Small intestine (tissue), 16 donors: Measurements from ENCODE around the gene UGT1A5. TPM values are rescaled to one million over a fixed set of nuclear protein-coding genes. Genes with fewer than 3 reads are reported as not detected.

ENCODE experiments used
- DNase-seq, 2 donors: peaks; one replicate each; pipeline versions ENCODE4 v3.0.0 to v3.0.0-alpha.2; 2013
- FAIRE-seq: peaks from 2 replicates; lab custom pipeline; 2012; peaks lifted over from hg19 to GRCh38; lab: Jason Lieb, UNC
- H3K27ac ChIP-seq, 3 donors: one replicate each; pipeline ENCODE4 v1.5.1; 2013; ENCODE audit warnings: low read length in 2 of 3, mild to moderate bottlenecking in 2 of 3, control low read depth in 1 of 3, inconsistent platforms in 1 of 3, low read depth in 1 of 3, moderate library complexity in 1 of 3
- H3K27me3 ChIP-seq, 3 donors: one replicate each; pipeline ENCODE4 v1.6.1; 2013; ENCODE audit warnings: low read length in 3 of 3, inconsistent platforms in 1 of 3; ENCODE audit not compliant: control insufficient read depth in 3 of 3, insufficient read depth in 3 of 3
- H3K36me3 ChIP-seq, 3 donors: one replicate each; pipeline ENCODE4 v1.6.1; 2013; ENCODE audit warnings: low read length in 3 of 3, inconsistent platforms in 1 of 3, low read depth in 1 of 3, mild to moderate bottlenecking in 1 of 3, moderate library complexity in 1 of 3; ENCODE audit not compliant: control insufficient read depth in 3 of 3, insufficient read depth in 2 of 3
- H3K4me1 ChIP-seq, 3 donors: one replicate each; pipeline ENCODE4 v1.6.1; 2013; ENCODE audit warnings: low read length in 2 of 3, inconsistent platforms in 1 of 3, low read depth in 1 of 3, mild to moderate bottlenecking in 1 of 3, moderate library complexity in 1 of 3; ENCODE audit not compliant: control insufficient read depth in 3 of 3, insufficient read depth in 2 of 3
- H3K4me3 ChIP-seq, 3 donors: one replicate each; pipeline ENCODE4 v1.5.1; 2013; ENCODE audit warnings: low read length in 3 of 3, control low read depth in 1 of 3, inconsistent platforms in 1 of 3, low read depth in 1 of 3, mild to moderate bottlenecking in 1 of 3, moderate library complexity in 1 of 3
- H3K9me3 ChIP-seq, 2 donors: one replicate each; pipeline ENCODE4 v1.6.1; 2013; ENCODE audit warnings: low read depth in 1 of 2, low read length in 1 of 2; ENCODE audit not compliant: control insufficient read depth in 2 of 2, insufficient read depth in 1 of 2
- WGBS, 3 donors: extraction: QIAGEN DNeasy Blood & Tissue Kit; methylation state at CpG; one replicate each; pipeline ENCODE4 v1.1.7; 2013; 5-methylcytosine and 5-hydroxymethylcytosine counted together
- long read RNA-seq, 10 donors: transcript quantifications; one replicate each; lab custom pipeline, GENCODE V29; 2026
- polyA plus RNA-seq, 4 donors: library from polyadenylated mRNA; stranded (reverse) in 3 of 4; unstranded in 1 of 4; fragments of 200-250 nt in 3 of 4; fragments of 120-200 nt in 1 of 4; gene quantifications; one replicate each; pipeline versions ENCODE4 v1.2.1 to v1.2.3, GENCODE V29; 2013
- donor health status: healthy with polysubstance abuse.
- donor health status: control.
- donor health status: control.
- donor health status: Bipolar disorder and iron deficiency.
- donor health status: healthy.

UGT1A5 gene
- polyA plus RNA-seq, result 10 to 100 TPM in 1 of 4 donors, under 1 TPM in 2, not detected in 1; 0.15 to 15.4 (median 0.48) TPM
- long read RNA-seq, donor 1, result 0 reads
- long read RNA-seq, donor 2, result 0 reads
- long read RNA-seq, donor 3, result 0 reads
- long read RNA-seq, donor 4, result 0 reads
- long read RNA-seq, donor 5, result 0 reads
- long read RNA-seq, donor 6, result 0 reads
- long read RNA-seq, donor 7, result 0 reads
- long read RNA-seq, donor 8, result 0 reads
- long read RNA-seq, donor 9, result 0 reads
- long read RNA-seq, donor 10, result 0 reads

- Histone ChIP-seq H3K27me3 (no peaks in the 10 kb centered on the region), H3K4me1 (peaks cover 3 to 14% (median 7%) of the 10 kb centered on the region in 3 donors), H3K36me3 (no peaks in the 10 kb centered on the region), H3K27ac (peak within 1 kb of the TSS in 2 of 3 donors; percentile 33 to 69), H3K9me3 (no peaks in the 10 kb centered on the region), H3K4me3 (peak within 1 kb of the TSS in 1 of 3 donors; percentile 21)
- DNase-seq (peak; percentile 61 to 89), FAIRE-seq (no peak)
- WGBS, 3 donors, result 49 to 68% (median 50%) methylated on average over 14 of the region's 14 CpGs
Observed at GRCh38 chr2:233712611-233713261, at the start of gene UGT1A5. UGT1A5 (plus strand) TSS chr2:233712907; CDS start chr2:233712992, 85 bp downstream.

GRCh38 chr2:233663911-233664310 is 48.8 kb upstream of the UGT1A5 start:
- Histone ChIP-seq H3K27ac (no peak overlapping the region), H3K36me3 (no peaks in the 10 kb centered on the region), H3K9me3 (peaks cover 0 to 5% of the 10 kb centered on the region in 2 donors), H3K27me3 (no peaks in the 10 kb centered on the region), H3K4me1 (no peaks in the 10 kb centered on the region), H3K4me3 (no peak overlapping the region)
- DNase-seq (peak in 1 of 2 donors; percentile 56), FAIRE-seq (no peak)
- WGBS, 3 donors, result 43 to 58% (median 48%) methylated on average over 1 of the region's 1 CpG

DNA sequence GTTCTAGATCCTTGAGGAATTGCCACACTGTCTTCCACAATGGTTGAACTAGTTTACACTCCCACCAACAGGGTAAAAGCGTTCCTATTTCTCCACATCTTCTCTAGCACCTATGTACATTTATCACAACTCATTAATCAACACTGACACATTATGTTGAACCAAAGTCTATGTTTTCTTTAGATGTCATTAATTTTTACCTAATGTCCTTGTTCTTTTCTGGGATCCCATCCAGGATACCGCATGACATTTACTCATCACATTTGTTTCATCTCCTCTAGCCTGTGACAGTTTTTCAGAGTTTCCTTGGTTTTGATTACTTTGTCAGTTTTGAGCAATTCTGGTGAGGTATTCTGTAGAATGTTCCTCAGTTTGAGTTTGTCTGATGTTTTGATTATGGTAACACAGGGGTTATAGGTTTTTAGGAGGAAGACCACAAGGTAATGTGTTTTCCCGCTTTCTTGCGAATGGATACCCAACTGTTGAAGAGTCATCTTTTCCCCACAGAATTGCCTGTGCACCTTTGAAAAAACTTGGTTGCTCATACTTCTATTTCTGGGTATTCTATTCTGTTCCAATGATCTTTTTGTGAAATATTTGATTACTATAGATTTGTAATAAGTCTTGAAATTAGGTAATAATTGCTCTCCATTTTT is 44.0 kb upstream of the UGT1A5 start:
- FAIRE-seq (no peak), DNase-seq (peak in 1 of 2 donors; percentile 19)
- Histone ChIP-seq H3K4me1 (no peaks in the 10 kb centered on the region), H3K27me3 (no peaks in the 10 kb centered on the region), H3K9me3 (no peaks in the 10 kb centered on the region), H3K4me3 (no peak overlapping the region), H3K27ac (no peak overlapping the region), H3K36me3 (no peaks in the 10 kb centered on the region)
- WGBS, 3 donors, result 72 to 83% (median 78%) methylated on average over 4 of the region's 4 CpGs

- no peaks in the 10 kb centered on the region for H3K4me1 ChIP-seq
- H3K27ac ChIP-seq, result no peak within 1 kb of the TSS
- no peak for FAIRE-seq
- WGBS, 3 donors, result 84 to 92% (median 90%) methylated on average over 5 of the region's 5 CpGs
- no peak within 1 kb of the TSS for H3K4me3 ChIP-seq
- no peak for DNase-seq
- H3K27me3 ChIP-seq, result peaks cover 0 to 1% (median 0%) of the 10 kb centered on the region in 3 donors
- H3K36me3 ChIP-seq, result no peaks in the 10 kb centered on the region
- no peaks in the 10 kb centered on the region for H3K9me3 ChIP-seq
Observed at GRCh38 chr2:233671290-233672161, 41.2 kb upstream of the UGT1A5 start, which contains the start of gene UGT1A9. UGT1A9 (plus strand) TSS chr2:233671898; CDS start chr2:233671935, 37 bp downstream.

GRCh38 chr2:233672886-233673285 is 39.8 kb upstream of the UGT1A5 start:
- H3K4me3 ChIP-seq, result no peak overlapping the region
- FAIRE-seq, result peak; percentile 55

GRCh38 chr2:233673896-233674295 is 38.8 kb upstream of the UGT1A5 start:
- Histone ChIP-seq H3K9me3 (no peaks in the 10 kb centered on the region), H3K4me1 (no peaks in the 10 kb centered on the region), H3K27me3 (peaks cover 0 to 1% (median 0%) of the 10 kb centered on the region in 3 donors), H3K36me3 (no peaks in the 10 kb centered on the region), H3K27ac (no peak overlapping the region), H3K4me3 (no peak overlapping the region)
- FAIRE-seq (no peak), DNase-seq (no peak)

More at GRCh38 chr2:233672886-233673285, 39.8 kb upstream of the UGT1A5 start:
- peaks cover 0 to 1% (median 0%) of the 10 kb centered on the region in 3 donors for H3K27me3 ChIP-seq
- H3K4me1 ChIP-seq, result no peaks in the 10 kb centered on the region
- no peaks in the 10 kb centered on the region for H3K36me3 ChIP-seq
- no peak overlapping the region for H3K27ac ChIP-seq
- no peak for DNase-seq
- WGBS, 3 donors, result 73 to 83% (median 82%) methylated on average over 3 of the region's 3 CpGs
- H3K9me3 ChIP-seq, result no peaks in the 10 kb centered on the region

GRCh38 chr2:233674314-233674713 is 38.4 kb upstream of the UGT1A5 start:
- DNase-seq, result no peak
- Histone ChIP-seq H3K4me3 (no peak overlapping the region), H3K36me3 (no peaks in the 10 kb centered on the region), H3K4me1 (no peaks in the 10 kb centered on the region), H3K27me3 (peaks cover 0 to 1% (median 0%) of the 10 kb centered on the region in 3 donors), H3K27ac (no peak overlapping the region), H3K9me3 (no peaks in the 10 kb centered on the region)
- no peak for FAIRE-seq
- 29 to 41% (median 39%) methylated on average over 1 of the region's 1 CpG for WGBS, 3 donors

- no peak overlapping the region for H3K27ac ChIP-seq
- H3K4me1 ChIP-seq, result no peaks in the 10 kb centered on the region
- H3K27me3 ChIP-seq, result peaks cover 0 to 1% (median 0%) of the 10 kb centered on the region in 3 donors
- no peak overlapping the region for H3K4me3 ChIP-seq
- DNase-seq (no peak), FAIRE-seq (no peak)
- no peaks in the 10 kb centered on the region for H3K36me3 ChIP-seq
- H3K9me3 ChIP-seq, result no peaks in the 10 kb centered on the region
- 60 to 73% (median 67%) methylated on average over 4 of the region's 4 CpGs for WGBS, 3 donors
Observed at GRCh38 chr2:233674995-233675394, 37.7 kb upstream of the UGT1A5 start.
